ENCODE measurements around the gene CDH15.
"Not testable (repeated sequence)": the region's sequence is repeated elsewhere in the genome, so short reads cannot be mapped to it uniquely, and the experiment has no call there.

The CDH15 gene

GRCh38 chr16:89155851-89156739 lies 15.5 kb upstream of the CDH15 start:
- DNase-seq (ENCODE audit: low read depth), result peak; percentile 18

DNA sequence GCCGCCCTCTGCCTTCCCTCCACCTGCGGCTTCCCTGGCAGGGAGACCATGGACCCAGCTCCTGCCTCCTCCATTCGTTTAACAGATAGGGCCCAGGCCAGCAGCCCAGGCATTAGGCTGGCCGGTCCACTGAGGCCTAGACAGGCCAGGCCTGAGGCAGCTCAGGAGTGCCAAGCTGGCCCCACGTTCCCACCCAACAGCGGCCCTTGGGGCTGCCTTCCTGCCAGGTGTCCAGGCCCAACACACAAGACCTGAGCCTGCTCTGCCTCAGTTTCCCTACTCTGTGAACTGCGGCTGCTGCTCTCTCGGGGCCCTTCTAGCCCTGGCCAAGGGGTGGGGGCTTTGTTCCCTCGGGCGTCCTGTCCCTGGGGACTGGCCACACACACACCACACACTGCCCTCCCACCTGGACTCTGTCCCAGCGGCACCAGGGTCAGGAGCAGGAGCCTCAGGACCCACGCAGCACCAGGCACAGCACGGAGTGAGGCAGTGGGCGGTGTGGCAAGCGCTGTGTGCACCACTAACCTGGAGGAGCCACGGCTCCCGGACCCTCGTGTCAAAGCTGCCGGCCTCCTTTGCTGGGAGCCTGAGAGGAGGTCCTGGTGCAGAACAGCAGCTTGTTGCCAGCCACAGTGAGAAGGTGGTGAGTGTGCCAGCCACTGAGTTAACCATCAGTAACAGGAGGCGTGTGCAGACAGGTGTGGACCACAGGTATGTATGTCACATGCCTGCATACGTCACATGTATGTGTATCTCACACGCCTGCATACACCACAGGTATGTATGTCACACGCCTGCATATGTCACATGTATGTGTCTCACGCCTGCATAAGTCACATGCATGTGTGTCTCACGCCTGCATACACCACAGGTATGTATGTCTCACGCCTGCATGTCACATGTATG lies 14.6 kb upstream of the CDH15 start:
- no peak for DNase-seq (ENCODE audit: low read depth)

- no peak for DNase-seq (ENCODE audit: low read depth)
Measured at GRCh38 chr16:89157778-89158177, 13.8 kb upstream of the CDH15 start.

DNA sequence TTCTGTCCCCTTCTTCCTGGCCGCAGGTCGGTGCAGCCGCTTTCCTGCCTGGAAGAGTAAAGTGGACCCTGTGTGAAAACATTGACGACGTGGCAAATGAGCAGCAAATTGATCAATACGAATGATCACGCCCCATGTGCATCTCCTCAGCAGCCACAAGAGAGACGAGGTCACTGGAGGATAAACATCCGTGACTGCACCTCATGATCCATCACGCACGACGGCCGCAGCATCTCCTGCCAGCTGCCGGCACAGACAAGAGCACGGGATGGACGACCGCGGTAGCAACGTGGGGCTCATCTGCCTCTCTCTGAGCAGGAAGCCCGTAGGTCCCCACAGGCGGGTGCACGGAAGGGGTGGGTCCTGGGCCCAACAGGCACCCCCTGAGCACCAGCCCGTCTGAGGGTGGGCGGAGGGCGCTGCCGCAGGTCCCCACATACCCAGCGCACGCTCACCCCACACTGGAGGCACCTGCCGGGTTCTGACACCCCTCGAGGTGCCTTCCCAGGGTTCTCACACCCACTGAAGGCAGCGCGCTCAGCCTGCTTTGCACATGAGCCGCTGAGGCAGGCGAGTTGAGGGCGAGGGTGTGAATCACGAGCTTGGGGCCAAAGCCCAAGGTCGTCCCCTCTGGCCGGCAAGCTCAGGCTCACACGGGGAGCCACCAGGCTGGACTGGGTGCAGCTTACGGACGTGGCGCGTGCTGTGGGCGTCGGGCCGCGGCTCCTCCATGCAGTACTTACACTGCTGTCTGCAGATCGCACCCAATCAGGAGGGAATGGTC lies 12.3 kb upstream of the CDH15 start:
- no peak for DNase-seq (ENCODE audit: low read depth)

- DNase-seq (ENCODE audit: low read depth), result no peak
Measured at GRCh38 chr16:89159850-89160354, 11.6 kb upstream of the CDH15 start.

DNA sequence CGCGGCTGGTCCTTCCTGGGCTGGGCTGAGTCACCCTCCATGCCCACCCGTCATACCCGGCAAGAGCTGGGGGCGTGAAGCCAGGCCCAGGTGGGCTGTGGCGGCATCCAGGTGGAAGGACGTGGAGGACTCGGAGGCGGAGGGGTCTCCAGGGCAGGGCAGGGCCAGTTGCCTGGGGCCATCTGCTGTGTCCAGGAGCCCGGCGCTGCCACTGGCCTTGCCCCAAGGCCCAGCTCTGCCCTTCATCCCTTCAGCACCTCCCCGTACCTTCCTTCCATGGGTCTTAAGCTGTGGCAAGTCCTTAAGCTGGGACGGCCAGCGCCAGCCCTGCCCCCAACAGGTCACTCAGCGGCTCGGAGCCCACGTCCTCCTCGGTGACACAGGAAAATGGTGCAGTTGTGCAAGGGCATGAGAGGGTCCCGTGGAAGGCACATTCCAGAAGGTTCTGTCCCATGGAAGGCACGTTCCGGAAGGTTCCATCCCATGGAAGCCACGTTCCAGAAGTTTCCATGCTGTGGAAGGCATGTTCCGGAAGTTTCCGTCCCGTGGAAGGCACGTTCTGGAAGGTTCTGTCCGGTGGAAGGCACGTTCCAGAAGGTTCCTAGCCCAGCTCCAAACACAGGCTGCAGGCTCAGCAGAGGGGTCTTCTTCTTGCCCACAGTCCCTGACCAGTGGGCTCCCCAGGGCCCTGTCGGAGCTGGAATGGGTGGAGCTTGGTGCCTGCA lies 10.4 kb upstream of the CDH15 start:
- DNase-seq (ENCODE audit: low read depth), result no peak

GRCh38 chr16:89161763-89162713 lies 9.5 kb upstream of the CDH15 start:
- DNase-seq (ENCODE audit: low read depth), result no peak

DNA sequence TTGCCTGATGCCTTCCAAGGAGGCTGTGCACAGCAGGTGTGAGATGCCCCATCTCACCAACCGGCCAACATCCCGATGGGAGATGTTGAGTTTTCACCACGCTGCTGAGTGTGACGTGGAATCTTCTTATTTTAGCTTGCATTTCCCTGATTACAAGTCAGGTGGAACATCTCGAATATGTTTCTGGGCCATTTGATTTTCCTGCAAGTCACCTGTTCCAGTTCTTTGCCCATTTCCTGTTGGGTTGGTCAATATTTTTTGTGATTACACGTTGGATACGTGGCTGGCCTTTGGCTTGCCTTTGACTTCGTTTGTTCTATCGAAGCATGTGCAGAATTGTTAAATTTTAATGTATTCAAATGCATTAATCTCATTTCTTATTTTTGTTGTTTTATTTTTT lies 8.3 kb upstream of the CDH15 start:
- DNase-seq (ENCODE audit: low read depth), result no peak

GRCh38 chr16:89164436-89164835 lies 7.1 kb upstream of the CDH15 start:
- no peak for DNase-seq (ENCODE audit: low read depth)

- DNase-seq (ENCODE audit: low read depth), result no peak
Measured at GRCh38 chr16:89164847-89165680, 6.5 kb upstream of the CDH15 start.

- DNase-seq (ENCODE audit: low read depth), result not testable (repeated sequence)
Measured at GRCh38 chr16:89165681-89165979, 5.9 kb upstream of the CDH15 start.

- no peak for DNase-seq (ENCODE audit: low read depth)
Measured at GRCh38 chr16:89166696-89167424, 4.7 kb upstream of the CDH15 start.

DNA sequence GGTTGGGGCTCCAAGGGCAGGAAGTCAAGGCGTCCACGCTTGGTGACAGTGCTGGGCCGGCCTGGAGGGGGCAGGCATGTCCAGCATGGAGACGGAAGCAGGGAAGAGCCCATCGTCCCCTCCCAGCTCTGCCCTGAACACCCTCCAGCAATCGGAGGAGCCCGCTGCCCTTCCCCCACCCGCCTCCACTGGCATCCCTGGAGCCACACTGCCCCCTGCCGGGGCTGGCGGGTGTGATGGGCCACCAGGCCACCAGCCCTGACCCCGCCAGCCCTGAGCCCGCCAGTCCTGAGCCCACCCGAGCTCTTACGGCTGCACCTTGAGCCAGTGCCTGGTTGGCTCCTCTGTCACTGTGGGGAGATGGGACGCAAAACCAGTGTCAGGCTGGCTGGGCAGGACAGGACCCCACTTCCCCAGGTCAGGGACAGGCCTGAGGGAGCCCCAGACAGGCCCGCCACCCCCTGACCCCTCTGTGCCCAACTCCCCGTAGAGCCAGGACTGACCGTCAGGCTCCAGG lies 4.1 kb upstream of the CDH15 start:
- DNase-seq (ENCODE audit: low read depth), result peak; percentile 82

- no peak for DNase-seq (ENCODE audit: low read depth)
Measured at GRCh38 chr16:89168381-89169189, 3.0 kb upstream of the CDH15 start.

GRCh38 chr16:89169778-89170177 lies 1.8 kb upstream of the CDH15 start:
- no peak for DNase-seq (ENCODE audit: low read depth)

GRCh38 chr16:89170346-89171215 lies 967 bp upstream of the CDH15 start:
- DNase-seq (ENCODE audit: low read depth), result no peak

DNA sequence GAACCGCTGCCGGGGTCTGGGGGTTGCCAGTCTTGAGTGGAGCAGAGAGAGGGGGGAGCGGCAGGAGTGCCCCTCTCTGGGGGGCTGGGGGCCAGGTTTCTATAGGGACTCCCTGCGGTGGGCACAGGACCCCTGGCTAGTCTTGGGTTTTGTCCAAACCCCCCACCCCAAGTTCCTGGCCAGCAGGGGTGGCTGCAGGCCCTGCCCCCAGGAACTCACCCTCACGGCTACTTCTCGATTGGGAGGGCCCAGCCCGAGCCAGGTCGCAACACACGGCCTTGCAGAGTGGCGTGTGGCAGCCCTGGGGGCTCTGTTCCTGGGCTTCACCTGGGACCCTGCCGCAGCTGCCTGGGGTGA lies 601 bp downstream of the CDH15 start:
- DNase-seq (ENCODE audit: low read depth), result no peak
